ENCODE measurements around the gene PITPNM3.

Gene PITPNM3

GRCh38 chr17:6551869-6552531 lies 4.4 kb downstream of the PITPNM3 start:
- TF ChIP-seq EZH2phosphoT487 (IDR thresholded peaks at IDR 0.05; ENCODE audit: borderline replicate concordance) (no peak), CTCF (conservative IDR thresholded peaks at IDR 0.05; ENCODE audit: low read length) (no peak)
- no peaks in the 10 kb centered on the region for H4K20me1 ChIP-seq (ENCODE audit: insufficient read depth, low read length, poor library complexity, severe bottlenecking)
- no peak overlapping the region for H3K9ac ChIP-seq (ENCODE audit: low read depth, low read length, poor library complexity, severe bottlenecking)
- H3K27me3 ChIP-seq (ENCODE audit: insufficient read depth, low read length, poor library complexity, severe bottlenecking), result no peaks in the 10 kb centered on the region
- no peaks in the 10 kb centered on the region for H3K4me1 ChIP-seq (ENCODE audit: insufficient read depth, low read length, poor library complexity, severe bottlenecking)
- H3K4me3 ChIP-seq (ENCODE audit: low read length, poor library complexity, severe bottlenecking), result no peak overlapping the region
- H2AFZ ChIP-seq (ENCODE audit: low read length), result no peak overlapping the region
- H3K9me3 ChIP-seq (ENCODE audit: insufficient read depth, low read depth, low read length), result no peaks in the 10 kb centered on the region
- H3K79me2 ChIP-seq (ENCODE audit: insufficient read depth, low read length), result no peaks in the 10 kb centered on the region
- H3F3A ChIP-seq (ENCODE audit: low read depth), result no peaks in the 10 kb centered on the region
- no peaks in the 10 kb centered on the region for H3K9me2 ChIP-seq (replicated peaks; ENCODE audit: low read depth, low read length)
- H3K36me3 ChIP-seq (ENCODE audit: insufficient read depth, low read length), result no peaks in the 10 kb centered on the region
- no peak overlapping the region for H3K4me2 ChIP-seq (ENCODE audit: low read depth, low read length, poor library complexity, severe bottlenecking)

- H3K9ac ChIP-seq (ENCODE audit: low read depth, low read length, poor library complexity, severe bottlenecking), result no peak overlapping the region
- H3K4me3 ChIP-seq (ENCODE audit: low read length, poor library complexity, severe bottlenecking), result no peak overlapping the region
- no peaks in the 10 kb centered on the region for H3K9me2 ChIP-seq (replicated peaks; ENCODE audit: low read depth, low read length)
- no peaks in the 10 kb centered on the region for H3K9me3 ChIP-seq (ENCODE audit: insufficient read depth, low read depth, low read length)
- H3K79me2 ChIP-seq (ENCODE audit: insufficient read depth, low read length), result no peaks in the 10 kb centered on the region
- H3K4me2 ChIP-seq (ENCODE audit: low read depth, low read length, poor library complexity, severe bottlenecking), result no peak overlapping the region
- TF ChIP-seq EZH2phosphoT487 (IDR thresholded peaks at IDR 0.05; ENCODE audit: borderline replicate concordance) (no peak), CTCF (conservative IDR thresholded peaks at IDR 0.05; ENCODE audit: low read length) (no peak)
- H3K4me1 ChIP-seq (ENCODE audit: insufficient read depth, low read length, poor library complexity, severe bottlenecking), result no peaks in the 10 kb centered on the region
- no peak overlapping the region for H2AFZ ChIP-seq (ENCODE audit: low read length)
- H3K27me3 ChIP-seq (ENCODE audit: insufficient read depth, low read length, poor library complexity, severe bottlenecking), result no peaks in the 10 kb centered on the region
- no peaks in the 10 kb centered on the region for H3K36me3 ChIP-seq (ENCODE audit: insufficient read depth, low read length)
- H4K20me1 ChIP-seq (ENCODE audit: insufficient read depth, low read length, poor library complexity, severe bottlenecking), result no peaks in the 10 kb centered on the region
- no peaks in the 10 kb centered on the region for H3F3A ChIP-seq (ENCODE audit: low read depth)
Measured at GRCh38 chr17:6551356-6551755, 5.0 kb downstream of the PITPNM3 start.

- no peaks in the 10 kb centered on the region for H3K4me1 ChIP-seq (ENCODE audit: insufficient read depth, low read length, poor library complexity, severe bottlenecking)
- H3K4me2 ChIP-seq (ENCODE audit: low read depth, low read length, poor library complexity, severe bottlenecking), result no peak overlapping the region
- H3K4me3 ChIP-seq (ENCODE audit: low read length, poor library complexity, severe bottlenecking), result no peak overlapping the region
Measured at GRCh38 chr17:6549384-6550036, 6.8 kb downstream of the PITPNM3 start.

More at GRCh38 chr17:6549384-6550036, 6.8 kb downstream of the PITPNM3 start:
- Histone ChIP-seq H3K27me3 (ENCODE audit: insufficient read depth, low read length, poor library complexity, severe bottlenecking) (no peaks in the 10 kb centered on the region), H3K36me3 (ENCODE audit: insufficient read depth, low read length) (no peaks in the 10 kb centered on the region), H3F3A (ENCODE audit: low read depth) (no peaks in the 10 kb centered on the region), H4K20me1 (ENCODE audit: insufficient read depth, low read length, poor library complexity, severe bottlenecking) (no peaks in the 10 kb centered on the region), H3K9me3 (ENCODE audit: insufficient read depth, low read depth, low read length) (no peaks in the 10 kb centered on the region), H3K9ac (ENCODE audit: low read depth, low read length, poor library complexity, severe bottlenecking) (no peak overlapping the region), H2AFZ (ENCODE audit: low read length) (no peak overlapping the region), H3K79me2 (ENCODE audit: insufficient read depth, low read length) (no peaks in the 10 kb centered on the region), H3K9me2 (replicated peaks; ENCODE audit: low read depth, low read length) (no peaks in the 10 kb centered on the region)
- TF ChIP-seq EZH2phosphoT487 (IDR thresholded peaks at IDR 0.05; ENCODE audit: borderline replicate concordance), result no peak
- TF ChIP-seq CTCF (conservative IDR thresholded peaks at IDR 0.05; ENCODE audit: low read length), result no peak; the same call in 1 of the 2 replicates

Data from Loucy (cell line).